T-helper 22 cell (primary cell): Measurements from ENCODE around the gene AMPH.
"Not testable (repeated sequence)": the region's sequence is repeated elsewhere in the genome, so short reads cannot be mapped to it uniquely, and the experiment has no call there.

Experiments
- DNase-seq: peaks from one replicate; pipeline ENCODE4 v3.0.0-alpha.2; 2020; ENCODE audit warnings: low read depth

The AMPH gene

DNA sequence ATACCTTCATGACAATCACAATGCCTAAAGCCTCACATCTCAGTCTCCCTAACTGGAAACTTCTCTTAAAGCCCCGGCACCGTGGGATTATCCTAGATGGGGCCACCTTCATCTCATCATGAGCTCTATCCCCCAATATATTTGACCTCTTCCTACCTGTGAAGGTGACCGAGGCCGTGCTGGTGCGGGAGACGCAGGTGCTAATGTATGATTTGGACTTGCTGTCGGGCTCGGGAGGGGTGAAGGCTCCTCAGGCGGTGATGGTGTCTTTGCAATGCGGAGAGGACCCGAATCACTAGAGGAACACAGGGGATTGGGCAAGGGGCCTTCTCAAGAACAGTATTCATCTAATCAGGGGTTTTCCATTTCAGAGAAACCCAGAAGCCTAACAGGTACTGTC, 168.4 kb downstream of the AMPH start:
- no peak for DNase-seq

DNA sequence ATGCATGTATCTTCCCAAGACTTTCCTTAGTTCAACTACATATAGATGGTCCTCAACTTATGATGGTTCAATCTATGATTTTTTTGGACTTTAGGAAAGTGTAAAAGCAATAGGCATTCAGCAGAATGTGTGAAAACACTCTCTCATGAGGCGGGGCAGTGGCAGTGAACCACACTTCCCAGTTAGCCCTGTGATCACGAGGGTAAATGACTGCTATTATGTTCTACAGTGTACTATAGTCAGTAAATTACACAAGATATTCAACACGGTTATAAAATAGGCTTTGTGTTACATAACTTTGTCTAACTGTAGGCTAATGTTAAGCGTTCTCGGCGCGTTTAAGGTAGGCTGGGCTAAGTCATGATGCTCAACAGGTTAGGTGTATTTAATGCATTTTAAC, 169.3 kb downstream of the AMPH start:
- DNase-seq, result no peak

DNA sequence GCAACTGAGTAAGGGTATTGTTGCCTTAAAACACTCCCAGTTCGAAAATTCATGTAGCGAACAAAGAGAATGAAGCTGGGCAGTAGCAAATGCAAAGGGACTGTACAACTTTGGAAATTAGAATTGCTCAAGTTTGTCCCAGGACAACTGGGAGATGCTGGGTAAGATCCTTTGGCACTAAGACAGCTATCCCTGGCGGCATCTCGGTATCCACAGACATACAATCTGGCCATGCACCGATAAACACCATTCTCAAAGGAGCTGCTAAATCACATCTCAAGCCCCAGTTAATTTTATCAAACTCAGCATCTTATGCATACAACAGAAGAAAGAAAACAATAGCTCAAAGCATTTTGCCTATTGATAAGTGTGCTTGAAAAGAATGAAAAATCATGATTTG, 177.3 kb downstream of the AMPH start:
- DNase-seq, result no peak

DNA sequence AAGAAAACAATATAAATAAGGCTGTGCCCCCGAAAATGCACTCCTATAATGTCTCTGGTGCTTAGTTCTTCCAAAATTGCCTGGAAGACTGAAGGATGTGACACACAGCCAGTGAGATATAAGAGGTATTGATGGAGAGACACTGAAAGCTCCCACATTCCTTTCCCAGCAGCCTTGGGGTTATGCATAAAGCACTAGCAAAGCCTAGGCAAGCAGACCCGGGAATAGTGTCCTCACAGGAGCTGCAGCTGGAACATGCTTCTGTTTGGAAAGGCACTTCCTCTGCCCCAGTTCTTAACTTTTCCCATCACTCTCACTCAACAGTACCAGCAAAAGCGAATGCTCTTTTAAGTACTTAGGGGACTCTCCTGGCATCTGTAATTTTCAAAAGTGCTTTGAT, 178.0 kb downstream of the AMPH start:
- no peak for DNase-seq

DNA sequence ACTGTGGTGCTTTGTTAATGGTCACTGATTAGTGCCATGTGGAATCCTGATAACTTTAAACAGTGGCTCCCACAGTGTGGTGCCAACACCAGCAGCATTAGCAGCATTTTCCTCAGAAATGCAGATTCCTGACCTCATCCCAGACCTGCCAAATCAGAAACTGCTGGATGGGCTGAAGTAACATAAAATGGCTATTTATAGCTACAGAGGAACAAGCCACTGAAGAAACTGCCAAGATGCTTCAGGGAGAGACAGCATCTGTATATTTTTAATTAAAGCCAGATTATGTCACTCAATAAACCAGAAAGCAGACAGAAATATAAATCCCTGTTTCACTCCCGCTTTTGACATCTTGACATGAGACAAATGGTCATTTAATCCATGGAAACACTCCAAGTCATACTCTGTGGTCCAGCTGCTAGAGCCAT, 178.5 kb downstream of the AMPH start:
- DNase-seq, result no peak

DNA sequence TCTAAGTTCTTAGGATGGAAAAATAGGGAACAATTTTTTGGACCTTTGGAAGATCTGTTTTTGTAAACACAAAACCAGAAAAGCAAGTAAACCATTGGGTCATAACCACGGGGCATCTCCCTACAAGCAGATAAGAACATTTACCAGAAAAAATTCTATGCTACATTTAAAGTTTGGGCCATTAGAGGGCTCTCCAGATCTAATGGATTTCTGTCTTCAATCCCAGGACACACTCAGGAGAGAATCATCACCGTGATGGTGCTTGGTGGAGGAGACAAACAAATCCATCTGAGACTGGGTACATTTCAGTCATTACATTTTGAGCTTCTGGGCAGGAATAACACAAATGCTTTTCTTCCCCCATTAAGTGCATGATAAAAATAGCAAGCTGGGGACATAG, 179.3 kb downstream of the AMPH start:
- no peak for DNase-seq

DNA sequence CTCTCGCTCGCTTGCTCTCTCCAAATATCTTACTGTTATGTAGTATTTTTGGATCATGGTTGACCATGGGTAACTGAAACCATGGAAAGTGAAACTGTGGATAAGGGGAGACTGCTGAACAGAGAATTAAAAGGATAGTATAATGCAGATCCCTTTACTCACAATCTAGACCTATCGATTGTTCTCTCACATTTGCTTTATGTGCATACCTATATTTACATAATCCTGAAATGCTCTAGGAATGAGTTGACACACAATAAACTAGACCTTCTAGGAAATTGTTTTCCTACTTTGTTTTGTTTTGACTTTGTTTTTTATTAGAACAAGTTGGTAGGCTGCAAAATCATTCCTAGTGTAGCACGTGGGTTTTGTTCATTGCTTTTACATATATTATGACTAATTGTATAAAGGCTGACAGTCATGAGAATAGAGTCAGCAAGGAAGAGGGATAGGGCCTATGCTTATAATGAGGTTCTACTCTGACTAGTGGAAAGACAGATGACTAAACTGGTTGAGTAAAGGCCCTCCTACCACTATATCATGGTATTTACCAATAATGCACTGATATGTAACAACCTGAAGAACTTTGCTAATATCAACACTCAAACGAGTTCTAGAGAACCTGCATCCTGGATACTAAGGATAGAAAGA, 182.5 kb downstream of the AMPH start:
- DNase-seq, result no peak

DNA sequence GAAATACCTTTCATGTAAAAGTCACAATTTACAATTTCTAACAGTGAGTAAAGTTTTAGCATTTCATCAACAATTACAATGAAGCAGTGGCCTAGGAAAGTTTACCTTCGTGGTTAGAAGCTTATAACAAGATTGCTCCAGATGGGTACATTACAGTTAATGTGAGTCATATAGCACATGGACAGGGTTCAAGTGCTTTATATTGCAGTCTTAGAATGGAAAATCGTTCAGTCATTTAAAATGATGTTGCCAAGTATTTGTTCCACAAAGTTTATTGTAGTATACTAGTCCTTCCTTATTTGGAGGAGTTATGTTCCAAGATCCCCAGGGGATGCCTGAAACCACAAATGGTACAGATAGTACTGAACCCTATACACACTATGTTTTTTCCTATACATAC, 183.1 kb downstream of the AMPH start:
- DNase-seq, result no peak

DNA sequence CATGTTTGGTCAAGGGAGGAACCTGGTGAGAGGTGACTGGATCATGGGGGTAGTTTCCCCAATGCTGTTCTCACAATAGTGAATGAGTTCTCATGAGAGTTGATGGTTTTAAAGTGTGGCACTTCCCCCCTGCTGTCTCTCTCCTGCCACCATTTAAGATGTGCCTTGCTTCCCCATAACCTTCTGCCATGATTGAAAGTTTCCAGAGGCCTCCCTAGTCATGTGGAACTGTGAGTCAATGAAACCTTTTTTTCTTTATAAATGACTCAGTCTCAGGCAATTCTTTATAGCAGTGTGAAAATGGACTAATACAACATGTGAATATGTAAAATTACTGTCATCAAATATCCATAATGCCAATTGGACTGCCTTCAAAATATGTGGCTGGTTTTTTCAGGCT, 192.2 kb downstream of the AMPH start:
- no peak for DNase-seq

DNA sequence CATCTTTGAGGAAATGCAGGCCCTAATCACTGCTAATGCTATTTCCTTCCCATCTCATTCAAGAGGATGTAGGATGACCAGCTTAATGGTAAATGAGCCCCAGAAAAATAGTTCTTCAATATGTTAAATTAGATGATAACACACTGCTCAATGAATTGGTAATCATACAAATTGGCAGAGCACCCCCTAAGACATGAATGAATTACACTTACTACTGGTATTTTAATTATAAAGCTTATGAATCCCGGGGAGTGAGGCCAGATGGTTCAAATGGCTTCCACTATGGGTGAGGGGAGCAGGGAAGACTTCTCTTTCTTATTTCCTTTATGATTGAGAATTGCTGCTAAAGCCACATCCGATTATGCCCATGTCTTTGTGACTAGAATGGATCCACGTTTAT, 198.5 kb downstream of the AMPH start:
- no peak for DNase-seq

DNA sequence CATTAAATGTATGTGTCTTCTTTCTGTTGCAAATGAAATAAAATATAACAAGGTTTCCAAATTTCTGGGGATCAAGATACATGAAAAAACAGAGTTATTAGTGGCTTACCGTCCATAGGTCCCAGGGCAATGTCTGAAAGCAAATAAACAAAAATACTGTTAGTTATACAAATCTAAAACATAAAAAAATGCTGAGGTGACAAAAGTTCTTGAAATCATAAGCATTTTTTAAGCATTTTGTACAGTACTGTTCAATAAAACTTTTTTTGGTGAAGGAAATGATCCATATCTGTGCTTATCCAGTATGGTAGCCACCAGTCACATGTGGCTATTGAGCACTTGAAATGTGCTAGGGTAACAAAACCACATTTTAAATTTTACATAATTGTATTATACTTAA, 199.1 kb downstream of the AMPH start:
- no peak for DNase-seq

DNA sequence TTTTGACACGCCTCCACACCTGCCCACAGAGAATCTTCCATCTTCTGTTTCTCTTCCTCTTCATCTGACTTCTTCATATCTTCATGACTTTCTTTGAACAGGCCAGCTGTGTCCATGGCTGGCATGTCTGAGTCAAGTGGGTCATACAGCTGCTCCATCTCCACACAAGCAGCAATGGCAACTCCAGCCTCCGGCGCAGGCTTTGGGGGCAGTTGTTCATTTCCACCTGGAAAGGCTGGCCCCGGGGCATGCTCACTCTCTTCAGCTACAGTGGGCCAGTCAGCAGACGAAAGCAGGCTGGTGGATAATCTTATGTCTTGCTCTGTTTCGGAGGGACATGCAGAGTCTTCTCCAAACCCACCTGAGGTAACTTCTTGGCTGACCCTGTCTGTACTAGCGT, 202.1 kb downstream of the AMPH start:
- no peak for DNase-seq

DNA sequence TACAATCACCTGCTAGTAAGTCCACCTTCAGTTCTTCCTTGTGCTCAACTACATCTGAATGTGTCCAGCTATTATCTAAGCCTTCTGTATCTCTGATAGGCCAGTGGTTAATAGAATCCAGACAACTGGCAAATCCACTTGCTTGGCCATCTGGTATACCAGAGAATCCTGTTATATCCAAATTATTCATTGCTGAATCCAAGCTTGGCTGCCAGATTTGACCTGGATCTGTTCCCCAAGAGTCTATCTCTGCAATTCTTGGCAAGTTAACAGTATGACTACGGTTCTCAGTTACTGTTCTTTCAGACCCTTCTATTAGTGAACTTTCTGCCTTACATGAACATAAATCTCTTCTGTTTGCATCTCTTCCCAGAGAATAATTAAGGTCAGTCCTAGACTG, 203.1 kb downstream of the AMPH start:
- DNase-seq, result no peak

DNA sequence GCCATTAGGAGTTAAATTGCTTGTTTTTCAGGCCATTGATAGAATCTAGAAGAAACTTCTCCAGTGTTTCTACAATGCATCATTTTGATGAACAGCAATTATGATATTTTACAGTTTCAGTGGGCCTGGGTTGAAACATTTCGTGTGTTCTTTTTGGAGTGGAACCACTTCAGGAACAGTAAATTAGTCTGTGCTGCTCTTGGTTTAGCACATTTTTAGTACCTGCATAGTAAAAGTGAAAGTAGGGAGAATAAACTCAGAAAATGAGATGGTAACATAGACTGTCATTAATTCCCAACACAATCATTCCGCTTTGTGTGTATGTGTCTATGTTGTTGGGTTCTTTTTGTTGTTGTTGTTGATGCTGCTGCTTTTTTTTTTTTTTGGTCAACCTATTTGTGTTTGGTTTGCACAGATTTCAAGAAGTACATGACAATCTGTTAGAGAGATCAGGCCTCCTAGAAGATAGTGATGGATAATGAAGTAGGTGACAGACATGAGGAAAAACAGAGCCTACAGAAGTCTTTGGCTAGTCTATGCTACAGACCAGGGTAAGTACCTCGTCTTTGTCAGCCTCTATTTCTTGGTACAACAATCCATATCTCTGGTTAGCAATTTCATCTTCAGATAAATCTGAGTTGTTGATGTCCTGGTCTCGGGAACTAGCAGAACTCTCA, 203.8 kb downstream of the AMPH start:
- DNase-seq, result no peak

DNA sequence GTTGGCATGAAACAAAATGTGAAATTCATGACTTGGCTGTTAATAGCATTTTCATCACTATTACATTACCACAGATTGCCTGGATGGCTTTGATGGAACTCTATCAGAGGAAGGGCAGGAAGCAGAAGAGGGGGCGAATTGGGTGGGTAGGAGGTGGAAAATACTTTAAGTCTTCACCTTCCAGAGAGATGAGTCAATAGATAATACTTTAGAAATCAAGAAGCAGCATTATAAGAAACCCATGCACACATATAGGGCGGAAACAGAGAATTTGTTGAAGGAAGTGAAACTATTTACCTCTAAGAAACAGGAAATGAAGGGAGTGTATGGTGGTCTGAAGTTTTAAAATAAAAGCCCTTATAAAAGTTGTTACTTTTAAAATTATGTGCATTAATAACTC, 205.7 kb downstream of the AMPH start:
- no peak for DNase-seq

DNA sequence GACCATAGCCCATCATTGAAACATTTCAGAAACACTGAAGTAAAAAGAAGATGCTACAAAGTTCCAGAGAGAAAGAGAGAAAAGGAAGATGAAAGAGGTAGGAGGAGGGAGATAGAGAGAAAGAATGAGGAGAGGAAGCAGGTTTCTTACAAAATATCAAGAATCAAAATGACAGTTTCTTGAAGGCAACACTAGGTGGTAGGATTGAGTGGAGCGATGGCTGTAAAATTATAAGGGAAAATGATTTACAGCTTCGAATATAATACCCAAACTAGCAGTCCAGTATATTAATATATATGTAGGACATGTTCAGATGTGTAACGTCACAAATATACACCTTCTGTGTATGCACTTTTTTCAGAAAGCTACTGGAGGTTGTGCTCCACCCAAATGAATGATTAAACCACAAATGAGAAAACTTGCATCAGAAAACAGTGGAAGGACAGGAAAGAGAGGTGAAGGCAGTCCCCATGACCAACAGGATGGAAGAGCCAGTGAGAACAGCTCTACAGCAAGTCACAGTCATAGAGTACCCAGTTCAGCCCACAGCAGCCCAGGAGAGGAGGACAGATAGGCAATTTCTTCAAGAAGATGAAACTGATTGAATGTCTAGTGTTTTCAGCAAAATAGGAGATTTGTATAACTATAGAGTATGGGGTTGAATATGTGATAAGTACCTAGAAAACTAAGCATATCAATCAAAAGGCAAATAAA, 206.3 kb downstream of the AMPH start:
- no peak for DNase-seq

DNA sequence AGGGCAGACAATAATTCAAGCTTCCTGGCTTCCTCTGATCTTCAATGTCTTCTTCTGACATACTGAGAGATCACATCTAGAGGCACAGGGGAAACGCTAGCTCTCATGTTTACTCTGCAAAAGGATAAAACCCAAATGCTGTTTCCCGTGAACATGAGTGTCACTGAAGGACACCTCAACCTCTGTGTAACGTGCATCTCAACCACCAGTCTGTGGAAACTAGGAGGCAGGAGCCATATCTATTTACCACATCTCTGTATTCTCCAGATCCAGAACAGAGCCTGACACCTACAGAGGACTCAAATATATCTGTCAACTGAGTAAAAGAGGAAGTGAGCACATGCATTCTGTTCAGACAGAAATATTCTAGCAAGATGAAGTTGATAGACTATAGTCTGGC, 217.4 kb downstream of the AMPH start:
- no peak for DNase-seq

DNA sequence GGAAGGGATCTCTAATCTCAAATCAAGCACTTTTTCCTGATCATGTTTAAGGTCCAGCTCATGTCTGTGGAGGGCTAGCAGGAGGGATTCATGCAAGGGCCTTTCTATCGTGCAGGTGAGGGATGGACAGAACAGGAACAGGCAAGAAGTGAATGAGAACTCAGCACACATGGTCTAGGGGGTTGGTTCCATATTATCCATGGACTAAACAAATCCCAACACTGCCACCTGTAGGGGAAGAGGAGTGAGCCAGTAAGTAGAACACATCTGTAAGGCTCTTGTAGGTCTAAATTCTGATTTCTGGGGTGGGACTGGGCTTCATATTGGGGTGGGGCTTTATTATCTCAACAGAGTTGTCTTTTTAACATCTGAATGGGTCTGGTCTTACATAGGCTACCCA, 219.8 kb downstream of the AMPH start:
- DNase-seq, result no peak

DNA sequence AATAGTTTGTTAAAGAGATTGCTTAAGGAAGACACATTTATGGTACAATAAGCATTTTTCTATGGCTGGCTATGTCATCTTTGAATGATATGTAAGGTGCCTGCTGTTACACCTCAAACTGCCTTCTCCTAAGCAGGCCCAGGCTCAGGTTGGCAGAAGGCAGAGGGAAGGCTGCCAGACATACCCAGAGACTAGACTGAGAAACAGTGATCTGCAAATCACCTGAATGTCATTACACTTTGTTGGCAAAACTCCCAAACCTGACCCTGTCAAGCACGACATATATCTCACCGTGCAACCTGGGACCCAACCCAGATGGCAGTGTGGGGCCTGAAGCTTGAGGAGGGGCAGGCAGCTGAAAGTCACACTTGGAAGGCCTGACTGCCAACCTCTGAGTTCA, 221.1 kb downstream of the AMPH start:
- DNase-seq, result no peak

DNA sequence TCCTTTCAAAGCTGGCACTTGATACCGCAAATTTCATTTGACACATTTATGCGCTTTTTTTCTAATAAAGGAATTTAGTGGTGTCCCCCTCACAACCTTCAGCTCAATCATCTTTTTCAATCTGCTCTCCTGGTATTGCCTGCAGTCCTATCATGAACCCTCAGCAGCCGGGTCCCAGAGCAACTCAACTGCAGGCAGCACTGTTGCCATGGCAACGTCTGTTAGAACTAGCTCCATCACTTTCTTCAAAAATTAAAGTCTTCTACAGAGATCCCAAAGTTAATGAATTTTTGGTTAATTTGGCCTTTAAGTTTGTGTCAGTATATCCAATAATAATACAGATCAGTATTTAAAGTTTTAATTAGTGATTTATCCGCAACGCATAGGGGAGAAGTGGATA, 221.6 kb downstream of the AMPH start:
- no peak for DNase-seq

DNA sequence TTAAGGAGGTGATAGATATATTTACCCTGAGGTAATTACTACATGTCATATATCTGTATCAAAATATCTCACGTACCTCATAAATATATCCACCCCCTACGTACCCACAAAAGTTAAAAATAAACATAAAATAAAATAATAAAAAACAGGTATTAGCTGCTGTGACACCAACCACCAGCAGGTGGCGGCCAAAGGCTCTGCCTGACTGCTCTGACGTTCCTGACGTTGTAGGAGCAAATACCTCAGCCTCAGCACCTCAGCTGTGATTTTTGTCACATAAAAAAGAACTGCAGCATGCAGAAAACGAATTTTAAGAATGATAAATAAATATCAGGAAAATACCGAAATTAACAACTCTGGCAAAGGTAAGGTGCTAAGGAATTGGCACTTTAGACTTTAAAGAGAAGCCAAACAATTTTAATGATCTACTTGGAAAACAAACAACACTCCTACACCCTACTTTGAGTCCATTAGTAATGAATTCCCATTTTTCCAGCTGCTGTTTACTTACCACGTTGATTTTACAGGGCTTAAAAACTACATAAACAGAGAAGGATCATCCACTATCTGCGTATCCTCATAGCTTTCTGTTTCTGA, 232.3 kb downstream of the AMPH start:
- peak; percentile 1 for DNase-seq

DNA sequence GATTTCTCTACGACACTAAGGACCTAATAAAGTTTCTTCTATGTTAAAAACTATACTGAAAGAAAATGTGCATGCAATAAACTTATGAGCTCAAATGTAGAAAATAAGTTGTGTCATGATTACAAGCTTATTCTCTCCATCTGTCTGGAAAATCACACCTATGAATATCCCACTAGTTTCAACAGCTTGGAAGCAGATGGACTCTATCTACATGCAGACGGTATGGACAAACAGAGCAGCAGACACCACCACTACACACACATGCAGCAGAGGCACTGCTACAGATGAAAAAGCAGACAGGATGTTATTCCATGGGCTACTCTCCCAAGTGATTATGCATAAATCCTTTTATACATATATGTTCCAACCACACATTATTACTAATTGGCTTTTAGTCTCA, 234.3 kb downstream of the AMPH start:
- no peak for DNase-seq

DNA sequence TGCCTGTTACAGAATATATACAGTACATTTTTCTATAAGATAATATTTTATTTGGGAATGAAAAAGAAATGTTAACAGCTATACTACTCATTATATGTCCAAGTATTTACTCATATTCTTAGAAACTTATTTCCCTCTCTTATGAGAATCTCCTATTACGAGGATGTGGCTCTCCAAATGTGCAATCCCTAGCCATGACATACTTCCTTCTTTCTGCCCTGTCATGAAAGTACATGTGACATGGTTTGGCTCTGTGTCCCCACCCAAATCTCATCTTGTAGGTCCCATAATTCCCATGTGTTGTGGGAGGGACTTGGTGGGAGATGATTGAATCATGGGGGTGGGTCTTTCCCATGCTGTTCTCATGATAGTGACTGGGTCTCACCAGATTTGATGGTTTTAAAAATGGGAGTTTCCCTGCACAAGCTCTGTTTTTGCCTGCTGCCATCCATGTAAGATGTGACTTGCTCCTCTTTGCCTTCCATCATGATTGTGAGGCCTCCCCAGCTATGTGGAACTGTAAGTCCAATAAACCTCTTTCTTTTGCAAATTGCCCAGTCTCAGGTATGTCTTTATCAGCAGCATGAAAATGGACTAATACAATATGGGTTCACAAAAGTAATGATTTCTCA, 235.1 kb downstream of the AMPH start:
- not testable (repeated sequence) for DNase-seq
